GM18867 (cell line): ENCODE measurements around the gene SLC25A51.

Source experiments
- ATAC-seq: cut with Tn5 transposase; IDR thresholded peaks from one replicate; pipeline ENCODE4 v1.9.1; 2021; ENCODE audit warnings: mild to moderate bottlenecking, moderate library complexity; ENCODE audit not compliant: unreplicated experiment

Gene SLC25A51

GRCh38 chr9:37937366-37937765, 33.4 kb upstream of the SLC25A51 start:
- ATAC-seq: no peak

DNA sequence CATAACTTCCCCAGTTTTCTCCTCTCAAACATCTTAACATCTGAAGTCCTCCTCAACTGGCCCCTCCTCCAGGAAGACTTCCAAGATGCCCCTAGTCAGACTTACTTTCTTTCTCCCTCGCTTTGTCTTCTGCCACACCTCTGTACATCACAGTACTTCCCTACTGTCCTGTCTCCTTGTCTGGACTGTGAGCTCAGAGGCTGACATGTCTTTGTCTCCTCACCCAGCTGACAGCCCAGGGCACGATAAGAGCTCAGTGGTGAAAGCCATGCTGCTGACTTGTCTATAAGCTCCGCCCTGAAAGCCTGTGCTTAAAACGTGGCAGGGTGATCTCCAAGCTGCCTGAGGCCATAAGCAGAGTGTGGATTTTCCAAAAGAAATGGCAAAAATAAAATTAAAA, 33.0 kb upstream of the SLC25A51 start:
- ATAC-seq: no peak

- no peak for ATAC-seq
These were observed 32.4 kb upstream of the SLC25A51 start for GRCh38 chr9:37936376-37936775.

DNA sequence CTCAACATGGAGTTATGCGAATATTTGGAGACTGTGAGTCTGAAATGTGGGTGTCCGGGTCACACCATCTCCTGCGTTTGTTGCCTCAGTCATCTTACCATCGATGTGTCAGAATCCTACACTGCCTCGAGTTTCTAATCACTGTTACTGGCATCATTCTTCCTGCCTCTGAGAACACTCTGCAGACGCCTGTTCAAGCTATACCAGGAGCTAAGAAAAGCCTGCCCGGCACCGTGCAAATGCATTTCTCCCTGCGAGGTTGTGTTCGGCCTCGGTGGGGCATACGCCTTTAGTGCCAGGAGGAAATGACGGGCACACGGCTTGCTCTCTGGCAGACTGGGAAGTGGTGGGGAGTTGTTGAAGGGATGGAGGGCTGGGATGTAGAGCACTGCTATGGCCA, 31.2 kb upstream of the SLC25A51 start:
- ATAC-seq: no peak

GRCh38 chr9:37931592-37931991, 27.7 kb upstream of the SLC25A51 start:
- no peak for ATAC-seq

GRCh38 chr9:37929441-37929895, 25.5 kb upstream of the SLC25A51 start:
- ATAC-seq: no peak

- ATAC-seq: no peak
These were observed 24.9 kb upstream of the SLC25A51 start for GRCh38 chr9:37928552-37929430.

- ATAC-seq: no peak
These were observed 23.9 kb upstream of the SLC25A51 start for GRCh38 chr9:37927601-37928551.

DNA sequence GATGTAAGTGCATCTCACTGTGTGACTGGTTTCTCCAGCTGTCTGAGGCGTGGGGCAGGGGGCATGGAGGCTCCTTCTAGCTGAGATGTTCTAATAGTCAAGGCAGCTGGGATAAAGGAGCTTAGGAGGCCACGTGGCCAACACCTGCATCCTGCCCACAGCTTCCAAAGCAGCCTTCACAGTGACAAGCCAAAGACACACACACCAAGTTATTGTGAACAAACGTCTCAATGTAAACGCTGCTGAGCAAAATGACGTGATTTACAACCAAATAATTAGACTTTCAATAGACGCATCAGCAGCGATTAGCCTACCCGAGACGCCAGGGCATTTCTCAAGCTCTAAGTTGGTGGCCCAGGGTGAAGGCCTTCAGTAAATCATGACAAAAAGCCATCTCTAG, 23.2 kb upstream of the SLC25A51 start:
- ATAC-seq: no peak

GRCh38 chr9:37926737-37927118, 22.8 kb upstream of the SLC25A51 start:
- no peak for ATAC-seq

DNA sequence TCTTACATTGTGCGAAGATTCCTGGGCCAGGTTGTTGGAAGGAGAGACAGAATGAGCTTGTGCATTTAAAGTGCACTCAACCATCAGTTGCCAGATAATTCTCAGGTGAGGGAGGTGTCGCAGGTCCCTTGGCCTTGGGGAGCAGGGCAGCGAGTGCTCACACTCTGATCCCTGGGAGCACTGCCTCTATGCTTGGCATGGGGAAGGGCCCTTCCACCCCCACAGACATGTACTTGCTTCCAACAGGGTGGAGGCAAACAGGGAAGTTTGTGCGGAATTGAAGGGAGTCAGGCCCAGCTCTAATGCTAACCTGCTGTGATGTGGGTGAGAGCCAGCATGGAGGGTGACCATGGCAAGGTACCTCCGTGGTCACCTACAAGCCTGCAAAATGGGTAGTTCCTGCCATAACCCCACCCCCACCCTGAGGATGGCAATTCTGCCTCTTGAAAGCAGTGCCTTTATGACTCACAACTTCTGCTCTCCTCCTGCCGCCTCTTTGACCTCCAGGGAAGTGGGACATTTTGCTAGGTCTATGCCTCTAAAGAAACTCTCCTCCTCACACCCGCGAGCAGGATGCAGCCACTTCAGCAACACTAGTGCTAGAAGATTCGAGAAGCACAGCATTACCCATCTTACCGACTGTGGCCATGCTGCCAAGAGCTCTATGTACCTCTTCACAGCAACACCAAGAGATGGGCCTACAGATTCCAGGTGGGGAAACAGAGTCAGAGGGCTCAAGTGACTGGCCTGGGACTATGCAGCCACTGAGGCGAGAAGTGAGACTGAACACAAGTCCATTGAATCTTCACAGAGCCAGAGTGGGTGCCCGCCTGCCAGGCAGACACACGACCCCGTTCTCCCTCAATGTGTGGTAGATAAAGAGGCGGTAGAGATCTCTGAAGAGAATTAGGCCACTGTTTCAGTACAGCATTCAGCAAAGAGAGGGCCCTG, 22.1 kb upstream of the SLC25A51 start:
- ATAC-seq: no peak

- ATAC-seq: no peak
These were observed 21.1 kb upstream of the SLC25A51 start for GRCh38 chr9:37925006-37925405.

- no peak for ATAC-seq
These were observed 20.6 kb upstream of the SLC25A51 start for GRCh38 chr9:37924538-37924937.

DNA sequence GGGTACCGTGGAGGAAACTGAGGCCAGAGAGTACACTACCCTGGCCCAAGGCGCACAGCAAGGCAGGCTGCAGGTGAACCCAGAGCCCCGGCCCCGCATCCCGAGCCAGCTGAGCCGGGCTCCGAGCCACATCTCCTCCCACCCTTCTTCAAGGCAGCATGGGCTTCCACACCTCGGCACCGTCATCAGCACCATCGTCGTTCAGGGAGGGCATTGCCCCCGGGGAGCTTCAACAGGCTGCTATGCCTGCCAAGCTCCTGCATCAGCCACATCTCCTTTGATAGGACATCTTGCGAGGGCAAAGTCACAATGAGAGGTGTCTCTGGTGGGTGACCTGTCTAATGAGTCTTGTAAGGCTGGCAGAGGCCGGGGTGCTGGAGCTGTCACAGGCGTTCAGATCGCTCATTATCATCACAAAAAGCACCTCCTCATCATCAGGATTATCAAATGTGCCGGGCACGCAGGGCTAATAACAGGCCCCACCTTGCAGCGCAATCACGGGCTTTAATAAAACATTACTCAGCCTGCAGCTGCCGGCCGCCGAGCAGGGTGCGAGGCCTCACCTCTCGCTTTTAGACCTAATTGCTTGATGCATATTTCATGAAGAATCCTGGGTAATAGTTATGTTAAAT, 20.0 kb upstream of the SLC25A51 start:
- no peak for ATAC-seq

GRCh38 chr9:37923118-37923795, 19.3 kb upstream of the SLC25A51 start:
- no peak for ATAC-seq

DNA sequence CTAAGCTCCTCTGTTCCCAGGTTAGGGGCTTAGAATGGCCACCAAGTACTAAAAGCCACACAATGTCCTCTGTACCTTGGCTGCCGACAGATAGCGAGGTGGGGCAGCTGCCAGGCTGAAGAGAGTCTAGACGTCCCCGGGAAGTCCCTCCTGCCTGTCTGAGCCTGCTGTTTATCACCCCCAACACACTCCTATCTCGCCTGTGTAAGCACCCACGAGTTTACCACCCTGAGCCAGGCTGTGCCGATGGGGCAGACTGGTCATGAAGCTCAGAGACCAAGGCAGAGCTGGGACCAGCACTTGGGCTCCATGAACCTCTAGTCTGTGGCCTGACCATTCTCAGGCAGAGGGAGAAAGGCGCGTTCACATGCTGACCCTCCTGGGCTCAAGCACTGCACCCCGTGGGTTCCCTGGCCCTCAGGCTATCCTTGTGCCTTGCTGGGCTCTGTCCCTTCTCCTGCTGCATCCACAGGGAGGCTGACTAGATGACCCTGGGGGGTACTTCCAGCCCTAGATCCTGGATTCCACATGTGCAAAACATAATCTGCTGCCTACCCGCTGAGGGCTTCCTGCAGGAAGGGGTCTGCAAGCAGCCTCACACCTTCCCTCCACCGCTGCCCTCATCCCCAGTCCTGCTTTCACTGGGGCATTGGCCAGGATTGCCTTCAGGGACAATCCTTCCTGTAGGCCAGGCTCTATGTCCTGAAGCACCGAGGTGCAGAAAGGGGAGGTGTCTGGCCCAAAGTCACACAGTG, 18.6 kb upstream of the SLC25A51 start:
- no peak for ATAC-seq

DNA sequence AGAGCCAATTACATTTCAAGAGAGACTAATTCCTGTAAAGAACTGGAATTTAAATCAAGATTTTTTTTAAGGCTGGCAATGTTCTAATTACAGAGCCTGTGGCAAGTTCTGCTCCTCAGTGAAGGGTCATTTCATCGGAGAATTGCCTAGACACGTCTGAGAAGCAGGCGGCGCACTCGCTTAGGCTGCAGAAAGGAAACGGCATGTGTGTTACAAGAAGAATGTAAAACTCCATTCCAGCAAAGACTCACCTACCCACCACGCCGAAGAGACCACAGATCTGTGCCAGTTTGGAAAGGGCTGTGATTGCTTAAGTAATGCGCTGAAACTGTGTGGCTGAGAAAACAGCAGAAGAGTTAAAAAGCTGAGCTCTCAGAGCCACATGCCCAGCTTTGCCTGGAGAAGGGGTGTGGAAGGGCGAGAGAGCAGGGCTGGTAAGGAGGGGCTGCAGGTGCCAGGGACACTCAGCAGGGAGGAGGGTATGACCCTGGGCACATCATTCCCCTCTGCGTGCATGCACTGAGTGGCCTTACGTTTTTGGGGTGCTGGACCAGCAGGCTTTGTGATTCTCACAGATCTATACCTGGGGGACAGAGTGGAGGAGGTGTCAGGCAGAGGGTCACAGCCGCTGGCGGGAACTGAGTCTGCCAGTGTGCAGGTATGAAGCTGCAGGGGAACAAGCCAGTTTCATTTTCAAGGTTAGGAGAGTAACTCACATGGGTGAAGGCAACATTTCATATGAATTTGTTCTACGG, 17.8 kb upstream of the SLC25A51 start:
- ATAC-seq: no peak

- no peak for ATAC-seq
These were observed 17.2 kb upstream of the SLC25A51 start for GRCh38 chr9:37921168-37921510.
